Ovary (tissue), 9 donors: ENCODE measurements around the gene LYG1. TPM values are rescaled to one million over a fixed set of nuclear protein-coding genes. Genes with fewer than 3 reads are reported as not detected.
"Not testable (repeated sequence)": the region's sequence is repeated elsewhere in the genome, so short reads cannot be mapped to it uniquely, and the experiment has no call there.

Experiments
- DNase-seq, 5 donors: peaks; one replicate each; pipeline ENCODE4 v3.0.0-alpha.2; 2019 to 2020
- H3K27ac ChIP-seq, 2 donors: fragments of 200-600 bp; one replicate each; pipeline versions ENCODE4 v1.5.1 to v1.8.0; 2019 to 2022
- H3K27me3 ChIP-seq: fragments of 200-600 bp; one replicate; pipeline ENCODE4 v1.8.0; 2022
- H3K36me3 ChIP-seq: fragments of 200-600 bp; sonication (generic); one replicate; pipeline ENCODE4 v1.5.1; 2019
- H3K4me1 ChIP-seq: one replicate; pipeline ENCODE4 v1.8.1; 2013; ENCODE audit warnings: mild to moderate bottlenecking, moderate library complexity; ENCODE audit not compliant: insufficient read depth
- H3K4me3 ChIP-seq: fragments of 200-600 bp; sonication (generic); one replicate; pipeline ENCODE4 v1.5.1; 2017
- H3K9me3 ChIP-seq, 2 donors: fragments of 200-600 bp in 1 of 2; sonication (generic) in 1 of 2; one replicate each; pipeline versions ENCODE4 v1.5.1 to v1.8.1; 2013 to 2019; ENCODE audit warnings: mild to moderate bottlenecking in 1 of 2, moderate library complexity in 1 of 2
- CTCF ChIP-seq, 3 donors: fragments of 450-650 bp in 2 of 3; fragments of 200-600 bp in 1 of 3; IDR thresholded peaks; one replicate each; pipeline versions ENCODE4 v1.5.1 to v1.8.0; 2016 to 2022; ENCODE audit warnings: antibody characterized with exemption in 3 of 3, mild to moderate bottlenecking in 1 of 3
- EP300 ChIP-seq: sonication (generic); formaldehyde crosslinking; IDR thresholded peaks from one replicate; pipeline ENCODE4 v1.6.1; 2017; ENCODE audit warnings: antibody characterized with exemption
- POLR2A ChIP-seq: fragments of 450-650 bp; IDR thresholded peaks from one replicate; pipeline ENCODE4 v1.6.1; 2017; ENCODE audit warnings: antibody characterized with exemption, mild to moderate bottlenecking, moderate library complexity
- WGBS, 3 donors: extraction: QIAGEN DNeasy Blood & Tissue Kit in 1 of 3; methylation state at CpG; one replicate each; pipeline versions ENCODE4 v1.1.5 to v1.1.7; 2013 to 2017; 5-methylcytosine and 5-hydroxymethylcytosine counted together
- intact Hi-C, 4 donors: fragments of 100-400 bp; cut with DNase I; formaldehyde crosslinking; loops; one replicate each; pipeline versions ENCODE4 v1.11.0 to v1.15.1; 2022 to 2023
- polyA plus RNA-seq, 2 donors: library from polyadenylated mRNA; stranded (reverse); fragments of 200-250 nt in 1 of 2; fragments of 350-450 nt in 1 of 2; fragmentation: Illumina TruSeq in 1 of 2; extraction: RNeasy Lipid Tissue Mini Kit (QIAGEN cat#74804) in 1 of 2; gene quantifications; one replicate each; pipeline ENCODE4 v1.2.3, GENCODE V29; 2013 to 2014
- total RNA-seq, 7 donors: library from RNA; depleted of rRNA in 2 of 7; stranded (reverse); fragments of >200 nt in 2 of 7; fragmentation: NEBNext Ultra II Directional in 3 of 7; extraction: Animal tissue kit (Norgen Biotek cat#: 25700) in 3 of 7; gene quantifications; one replicate each; pipeline versions ENCODE4 v1.1.0 to v1.2.4, GENCODE V29; 2016 to 2023
- donor health status: DM: no; HTN: no; CAD: no; lungs with moderate emphysema.
- donor health status: DM: no; HTN: no; CAD: no.
- donor health status: Bipolar disorder and iron deficiency.
- donor health status: DM: yes; HTN: yes; CAD: no.
- donor health status: DM: no; HTN: no; CAD: no.
- donor health status: DM: yes; HTN: yes; CAD: no.

Gene LYG1
- total and polyA plus RNA-seq, 9 donors = 0.56 to 3.1 (median 1.0) TPM

DNA sequence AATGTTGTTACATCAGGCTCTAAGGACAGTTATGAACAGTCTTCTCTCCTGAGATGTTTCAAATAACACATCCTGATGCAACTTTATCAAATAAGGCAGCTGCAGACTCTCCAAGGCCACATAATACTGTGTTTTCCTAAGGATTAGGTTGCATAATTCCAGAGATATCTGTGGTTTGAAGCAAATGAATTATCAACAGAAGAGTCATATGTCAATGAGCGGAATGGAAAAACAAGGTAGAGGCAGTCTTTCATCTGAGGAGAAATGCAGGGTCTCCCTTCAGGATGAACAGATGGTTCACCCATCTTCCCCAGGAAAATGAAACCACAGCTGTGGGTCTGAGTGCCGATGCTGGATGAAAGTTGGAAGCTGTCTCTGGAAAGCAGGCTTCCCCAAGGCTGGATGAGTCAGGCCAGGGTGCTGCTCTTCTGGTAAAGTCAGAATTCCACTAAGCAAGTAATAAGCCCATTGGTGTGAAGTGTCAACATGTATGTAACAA lies 22.2 kb downstream of the LYG1 start:
- H3K36me3 ChIP-seq = no peaks in the 10 kb centered on the region
- 7 to 32% (median 15%) methylated on average over 2 of the region's 2 CpGs for WGBS, 3 donors
- intact Hi-C loops = loop anchor here in 1 of 4 donors (1.0 kb wide), 1 partner anchor 10 kb away; no protein-coding TSS in a partner anchor
- H3K4me3 ChIP-seq = no peak overlapping the region
- DNase-seq = peak in 3 of 5 donors; percentile 25 to 48 (median 42)
- TF ChIP-seq EP300 = no peak
- TF ChIP-seq CTCF (IDR thresholded peaks at IDR 0.05) = no peak
- TF ChIP-seq POLR2A = no peak
- no peaks in the 10 kb centered on the region for H3K27me3 ChIP-seq
- peak overlapping the region in 1 of 2 donors; percentile 1 for H3K27ac ChIP-seq
- H3K4me1 ChIP-seq = no peaks in the 10 kb centered on the region
- H3K9me3 ChIP-seq = no peaks in the 10 kb centered on the region

- H3K36me3 ChIP-seq, H3K27me3 ChIP-seq, H3K4me3 ChIP-seq, H3K27ac ChIP-seq, DNase-seq, intact Hi-C loops, H3K4me1 ChIP-seq, H3K9me3 ChIP-seq: not testable (repeated sequence)
- WGBS, 3 donors = 49 to 69% (median 53%) methylated on average over 5 of the region's 5 CpGs
These were observed 22.7 kb downstream of the LYG1 start for GRCh38 chr2:99278195-99278765.

GRCh38 chr2:99275882-99276281 lies 25.1 kb downstream of the LYG1 start:
- WGBS, 3 donors = 73 to 79% (median 76%) methylated on average over 7 of the region's 7 CpGs
- no peak for DNase-seq

DNA sequence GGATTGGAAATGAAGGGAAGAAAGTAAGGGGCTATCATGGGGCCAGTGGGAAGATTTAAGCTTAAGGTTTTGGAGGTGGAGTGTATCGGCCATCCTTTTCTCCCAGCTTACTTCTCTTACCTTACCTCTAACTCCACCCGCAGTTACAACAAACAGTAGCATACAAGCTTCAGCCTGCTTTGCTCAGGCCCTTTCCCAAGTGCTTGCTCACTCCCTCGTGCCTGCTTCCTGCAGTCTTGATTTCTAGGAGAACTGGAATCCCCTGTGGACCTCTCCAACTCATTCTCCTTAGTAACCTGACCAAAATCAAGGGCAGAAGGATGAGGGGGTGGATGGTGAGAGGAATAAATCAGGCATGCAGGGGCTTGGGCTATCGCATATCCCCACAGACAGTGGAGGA lies 39.8 kb downstream of the LYG1 start:
- Histone ChIP-seq H3K27me3 (no peaks in the 10 kb centered on the region), H3K4me3 (no peak overlapping the region), H3K36me3 (no peaks in the 10 kb centered on the region), H3K4me1 (no peaks in the 10 kb centered on the region), H3K9me3 (peaks cover 0 to 3% of the 10 kb centered on the region in 2 donors), H3K27ac (no peak overlapping the region)
- intact Hi-C loops = no loop called here
- WGBS, 3 donors = 59 to 69% (median 60%) methylated on average over 4 of the region's 4 CpGs
- no peak for DNase-seq
- TF ChIP-seq POLR2A = no peak
- no peak for TF ChIP-seq EP300
- no peak for TF ChIP-seq CTCF (IDR thresholded peaks at IDR 0.05)

More at GRCh38 chr2:99275882-99276281, 25.1 kb downstream of the LYG1 start:
- Histone ChIP-seq H3K27ac (no peak overlapping the region), H3K9me3 (no peaks in the 10 kb centered on the region), H3K36me3 (no peaks in the 10 kb centered on the region), H3K4me3 (no peak overlapping the region), H3K27me3 (no peaks in the 10 kb centered on the region), H3K4me1 (no peaks in the 10 kb centered on the region)
- intact Hi-C loops = no loop called here
- TF ChIP-seq POLR2A (no peak), CTCF (IDR thresholded peaks at IDR 0.05) (no peak), EP300 (no peak)

DNA sequence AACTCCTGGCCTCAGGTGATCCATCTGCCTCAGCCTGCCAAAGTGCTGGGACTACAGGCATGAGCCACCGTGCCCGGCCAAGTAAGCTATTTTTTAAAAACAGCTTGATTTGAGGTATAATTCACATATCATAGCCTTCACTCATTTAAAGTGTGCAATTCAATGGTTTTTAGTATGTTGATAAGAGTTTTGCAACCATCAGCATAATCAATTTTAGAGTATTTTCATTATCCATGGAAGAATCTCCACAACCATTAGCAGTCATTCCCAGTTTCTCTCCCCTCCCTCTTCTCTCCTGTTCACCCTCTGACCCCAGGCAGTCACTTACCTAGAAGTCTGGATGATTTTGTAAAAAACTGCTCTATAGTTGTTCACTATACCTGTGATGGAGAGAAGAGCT lies 40.8 kb downstream of the LYG1 start:
- Histone ChIP-seq H3K4me1 (no peaks in the 10 kb centered on the region), H3K4me3 (no peak overlapping the region), H3K9me3 (peaks cover 0 to 3% of the 10 kb centered on the region in 2 donors), H3K36me3 (no peaks in the 10 kb centered on the region), H3K27me3 (no peaks in the 10 kb centered on the region), H3K27ac (no peak overlapping the region)
- WGBS, 3 donors = 96 to 100% (median 98%) methylated on average over 2 of the region's 2 CpGs
- DNase-seq = no peak
- no peak for TF ChIP-seq POLR2A
- no peak for TF ChIP-seq CTCF (IDR thresholded peaks at IDR 0.05)
- no peak for TF ChIP-seq EP300
- intact Hi-C loops = no loop called here
